ENCODE measurements around the gene SH3BP4. TPM values are rescaled to one million over a fixed set of nuclear protein-coding genes. Genes with fewer than 3 reads are reported as not detected.

The SH3BP4 gene
- total RNA-seq, 1 donor from 2014 or later: 1.1 TPM

- peaks cover 4% of the 10 kb centered on the region for H3K4me1 Mint-ChIP-seq
- POLR2A ChIA-PET: no interaction called here
- intact Hi-C loops (cut with micrococcal nuclease): no loop called here
- H3K27me3 Mint-ChIP-seq: peaks cover 2% of the 10 kb centered on the region
- no peak overlapping the region for H3K27ac Mint-ChIP-seq
- no peak overlapping the region for H3K4me3 Mint-ChIP-seq
- H3K36me3 Mint-ChIP-seq (ENCODE audit: low read depth): no peaks in the 10 kb centered on the region
- no peak for TF ChIP-seq CTCF (IDR thresholded peaks at IDR 0.05)
- CTCF ChIA-PET: no interaction called here
- DNase-seq (no peak), ATAC-seq (ENCODE audit: low read depth) (no peak)
- H3K9me3 Mint-ChIP-seq: no peaks in the 10 kb centered on the region
Observed at GRCh38 chr2:234988491-234988890, 36.7 kb downstream of the SH3BP4 start.

DNA sequence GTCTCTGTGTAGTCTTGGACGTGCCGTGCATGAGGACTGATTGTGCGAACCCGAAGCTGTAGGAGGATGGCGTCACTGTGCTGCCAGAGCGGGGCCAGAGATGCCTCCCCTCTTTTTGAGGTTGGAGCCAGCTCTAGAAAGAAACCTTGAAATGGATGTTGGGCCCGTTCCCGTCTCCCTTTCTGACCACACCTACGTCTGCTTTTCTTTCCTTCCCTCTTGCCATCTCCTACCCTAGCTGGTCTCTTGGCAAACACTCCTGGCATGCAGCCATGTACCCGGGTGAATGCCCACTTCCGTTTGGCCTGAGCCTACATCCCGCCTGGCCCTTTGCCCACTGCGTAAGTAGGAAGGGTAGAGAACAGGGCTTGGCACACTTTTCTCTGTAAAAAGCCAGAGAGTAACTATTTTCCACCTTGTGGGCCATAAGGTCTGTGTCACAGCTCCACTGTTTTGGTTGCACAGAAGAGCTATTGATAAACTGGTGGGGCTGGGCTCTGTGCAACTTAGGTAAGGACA lies 37.4 kb downstream of the SH3BP4 start:
- TF ChIP-seq CTCF (IDR thresholded peaks at IDR 0.05): no peak
- ChIA-PET CTCF (no interaction called here), POLR2A (no interaction called here)
- no peak for ATAC-seq (ENCODE audit: low read depth)
- intact Hi-C loops (cut with micrococcal nuclease): no loop called here
- H3K4me1 Mint-ChIP-seq: peaks cover 12% of the 10 kb centered on the region
- no peak overlapping the region for H3K4me3 Mint-ChIP-seq
- H3K27me3 Mint-ChIP-seq: peaks cover 2% of the 10 kb centered on the region
- no peaks in the 10 kb centered on the region for H3K36me3 Mint-ChIP-seq (ENCODE audit: low read depth)
- H3K9me3 Mint-ChIP-seq: no peaks in the 10 kb centered on the region
- no peak for DNase-seq
- no peak overlapping the region for H3K27ac Mint-ChIP-seq

GRCh38 chr2:234990300-234990699 lies 38.5 kb downstream of the SH3BP4 start:
- Mint-ChIP-seq H3K27ac (no peak overlapping the region), H3K4me1 (peaks cover 16% of the 10 kb centered on the region), H3K36me3 (ENCODE audit: low read depth) (no peaks in the 10 kb centered on the region), H3K4me3 (no peak overlapping the region), H3K27me3 (peaks cover 2% of the 10 kb centered on the region), H3K9me3 (no peaks in the 10 kb centered on the region)
- DNase-seq (no peak), ATAC-seq (ENCODE audit: low read depth) (no peak)
- no peak for TF ChIP-seq CTCF (IDR thresholded peaks at IDR 0.05)
- intact Hi-C loops (cut with micrococcal nuclease): no loop called here
- CTCF ChIA-PET: no interaction called here
- POLR2A ChIA-PET: no interaction called here

- Mint-ChIP-seq H3K4me1 (peaks cover 16% of the 10 kb centered on the region), H3K36me3 (ENCODE audit: low read depth) (no peaks in the 10 kb centered on the region), H3K27ac (no peak overlapping the region), H3K9me3 (no peaks in the 10 kb centered on the region), H3K27me3 (peaks cover 2% of the 10 kb centered on the region), H3K4me3 (no peak overlapping the region)
- intact Hi-C loops (cut with micrococcal nuclease): no loop called here
- DNase-seq (no peak), ATAC-seq (ENCODE audit: low read depth) (no peak)
- TF ChIP-seq CTCF (IDR thresholded peaks at IDR 0.05): no peak
- CTCF ChIA-PET: no interaction called here
- POLR2A ChIA-PET: no interaction called here
Observed at GRCh38 chr2:234991290-234991689, 39.5 kb downstream of the SH3BP4 start.

GRCh38 chr2:234991793-234992192 lies 40.0 kb downstream of the SH3BP4 start:
- Mint-ChIP-seq H3K27me3 (peaks cover 2% of the 10 kb centered on the region), H3K27ac (no peak overlapping the region), H3K9me3 (no peaks in the 10 kb centered on the region), H3K36me3 (ENCODE audit: low read depth) (no peaks in the 10 kb centered on the region), H3K4me1 (peaks cover 16% of the 10 kb centered on the region), H3K4me3 (no peak overlapping the region)
- intact Hi-C loops (cut with micrococcal nuclease): no loop called here
- POLR2A ChIA-PET: no interaction called here
- ATAC-seq (ENCODE audit: low read depth) (no peak), DNase-seq (no peak)
- CTCF ChIA-PET: no interaction called here
- no peak for TF ChIP-seq CTCF (IDR thresholded peaks at IDR 0.05)

Data from activated B cell treated with CpG ODN at 0.5 μM for 24 hours (primary cell).